ENCODE results near the gene NTRK2.

- TF ChIP-seq CTCF (IDR thresholded peaks at IDR 0.05; ENCODE audit: poor library complexity) (no peak), EZH2phosphoT487 (IDR thresholded peaks at IDR 0.05; ENCODE audit: low read depth, severe bottlenecking, unreplicated experiment) (no peak)
Observed at GRCh38 chr9:84718476-84718875, 48.9 kb downstream of the NTRK2 start.

Data from hepatocyte (in vitro differentiated cells).